ENCODE data around the gene IER5. TPM values are rescaled to one million over a fixed set of nuclear protein-coding genes. Genes with fewer than 3 reads are reported as not detected.

Gene IER5
- total RNA-seq, 1 donor from 2014 or later = 9.9 TPM

- peak; percentile 18 for DNase-seq (ENCODE audit: low spot score)
Measured at GRCh38 chr1:181095763-181096184, 7.3 kb downstream of the IER5 start.

GRCh38 chr1:181097242-181097641 is 8.7 kb downstream of the IER5 start:
- DNase-seq (ENCODE audit: low spot score) = peak; percentile 60

GRCh38 chr1:181099152-181100014 is 10.9 kb downstream of the IER5 start:
- peak; percentile 3 for DNase-seq (ENCODE audit: low spot score)

- DNase-seq (ENCODE audit: low spot score) = peak; percentile 55
Measured at GRCh38 chr1:181100015-181100905, 11.8 kb downstream of the IER5 start.

GRCh38 chr1:181100934-181101333 is 12.4 kb downstream of the IER5 start:
- DNase-seq (ENCODE audit: low spot score) = no peak

- DNase-seq (ENCODE audit: low spot score) = no peak
Measured at GRCh38 chr1:181101581-181102226, 13.2 kb downstream of the IER5 start.

GRCh38 chr1:181102841-181103240 is 14.3 kb downstream of the IER5 start:
- DNase-seq (ENCODE audit: low spot score) = no peak

GRCh38 chr1:181103399-181103798 is 14.9 kb downstream of the IER5 start:
- DNase-seq (ENCODE audit: low spot score) = no peak

- DNase-seq (ENCODE audit: low spot score) = no peak
Measured at GRCh38 chr1:181104042-181104789, 15.7 kb downstream of the IER5 start.

- no peak for DNase-seq (ENCODE audit: low spot score)
Measured at GRCh38 chr1:181104790-181105133, 16.3 kb downstream of the IER5 start.

- peak; percentile 98 for DNase-seq (ENCODE audit: low spot score)
Measured at GRCh38 chr1:181105134-181106021, 16.9 kb downstream of the IER5 start.

GRCh38 chr1:181106022-181106312 is 17.5 kb downstream of the IER5 start:
- DNase-seq (ENCODE audit: low spot score) = no peak

GRCh38 chr1:181106479-181106878 is 18.0 kb downstream of the IER5 start:
- DNase-seq (ENCODE audit: low spot score) = no peak

GRCh38 chr1:181107711-181108110 is 19.2 kb downstream of the IER5 start:
- DNase-seq (ENCODE audit: low spot score) = no peak

- no peak for DNase-seq (ENCODE audit: low spot score)
Measured at GRCh38 chr1:181108304-181108867, 19.9 kb downstream of the IER5 start.

- DNase-seq (ENCODE audit: low spot score) = no peak
Measured at GRCh38 chr1:181110013-181110412, 21.5 kb downstream of the IER5 start.

- DNase-seq (ENCODE audit: low spot score) = no peak
Measured at GRCh38 chr1:181111559-181111958, 23.1 kb downstream of the IER5 start.

- no peak for DNase-seq (ENCODE audit: low spot score)
Measured at GRCh38 chr1:181112071-181112929, 23.8 kb downstream of the IER5 start.

Data from mesenteric fat pad (tissue), 1 donor.